DMS79 (cell line): ENCODE data around the gene CBS.
"Not testable (repeated sequence)": the region's sequence is repeated elsewhere in the genome, so short reads cannot be mapped to it uniquely, and the experiment has no call there.

Experiments used
- DNase-seq: peaks from one replicate; lab custom pipeline; 2025; lab: John Stamatoyannopoulos, UW

The CBS gene

DNA sequence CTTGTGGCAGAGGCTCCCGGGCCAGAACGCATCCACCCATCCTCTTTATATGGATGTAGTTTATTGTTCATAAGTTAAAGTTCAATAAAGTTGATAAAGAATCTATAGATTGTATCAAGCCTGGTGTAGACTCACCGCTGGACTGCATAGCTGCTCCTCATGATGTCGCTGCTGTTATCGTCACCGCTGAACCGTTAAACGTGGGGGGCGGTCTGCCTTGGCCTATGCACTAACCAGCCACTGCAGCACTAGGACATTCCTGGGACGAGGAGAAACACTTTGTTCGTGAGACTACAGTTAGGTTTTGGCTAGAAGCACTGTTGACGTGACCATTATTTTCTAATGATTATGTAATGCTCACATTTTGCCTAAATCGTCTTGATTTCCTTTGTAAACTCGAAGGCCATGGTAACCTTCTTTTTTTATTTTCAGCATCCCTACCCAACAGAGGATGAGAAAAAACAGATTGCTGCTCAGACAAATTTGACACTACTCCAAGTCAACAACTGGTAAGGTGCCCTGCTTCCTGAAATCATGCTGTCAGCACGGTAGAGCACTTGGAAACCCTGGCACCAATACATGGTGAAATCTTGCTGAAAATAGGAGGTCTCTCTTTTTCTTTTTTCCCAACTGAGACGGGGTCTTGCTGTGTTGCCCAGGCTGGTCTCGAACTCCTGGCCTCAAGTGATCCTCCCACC, 51.0 kb downstream of the CBS start:
- DNase-seq, result no peak

- no peak for DNase-seq
These were observed 52.5 kb downstream of the CBS start for GRCh38 chr21:43023175-43023574.

- no peak for DNase-seq
These were observed 53.7 kb downstream of the CBS start for GRCh38 chr21:43021756-43022600.

DNA sequence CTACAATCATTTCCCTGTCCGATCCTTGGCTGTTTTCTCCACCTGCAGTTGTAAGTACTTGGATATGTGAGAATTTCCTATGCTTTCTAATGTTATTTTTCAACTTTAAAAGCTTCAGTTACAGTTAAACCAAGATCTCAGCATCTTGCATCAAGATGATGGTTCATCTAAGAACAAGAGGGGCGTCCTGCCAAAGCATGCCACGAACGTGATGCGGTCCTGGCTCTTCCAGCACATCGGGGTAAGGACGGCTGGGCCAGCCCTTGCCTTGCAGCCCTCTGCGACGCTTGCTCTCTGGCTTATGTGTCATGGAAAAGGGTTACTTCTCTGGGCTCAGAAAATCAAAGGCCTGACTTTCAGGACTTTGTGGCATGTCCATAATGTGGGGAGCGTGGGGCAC, 54.4 kb downstream of the CBS start:
- no peak for DNase-seq

DNA sequence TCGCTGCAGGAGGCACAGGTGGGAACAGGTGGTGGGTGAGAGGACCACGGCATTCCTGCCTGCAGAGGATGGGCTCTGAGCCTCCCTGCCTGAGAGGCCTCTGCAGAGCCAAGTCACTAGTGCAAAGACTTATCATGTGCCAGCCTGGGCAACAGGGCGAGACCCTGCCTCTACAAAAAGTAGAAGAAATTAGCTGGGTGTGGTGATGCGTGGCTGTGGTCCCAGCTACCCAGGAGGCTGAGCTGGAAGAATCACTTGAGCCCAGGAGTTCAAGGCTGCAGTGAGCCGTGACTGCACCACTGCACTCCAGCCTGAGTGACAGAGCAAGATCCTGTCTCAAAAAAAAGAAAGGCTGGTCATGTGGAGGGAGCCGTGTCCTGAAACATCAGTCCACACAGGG, 54.9 kb downstream of the CBS start:
- no peak for DNase-seq

DNA sequence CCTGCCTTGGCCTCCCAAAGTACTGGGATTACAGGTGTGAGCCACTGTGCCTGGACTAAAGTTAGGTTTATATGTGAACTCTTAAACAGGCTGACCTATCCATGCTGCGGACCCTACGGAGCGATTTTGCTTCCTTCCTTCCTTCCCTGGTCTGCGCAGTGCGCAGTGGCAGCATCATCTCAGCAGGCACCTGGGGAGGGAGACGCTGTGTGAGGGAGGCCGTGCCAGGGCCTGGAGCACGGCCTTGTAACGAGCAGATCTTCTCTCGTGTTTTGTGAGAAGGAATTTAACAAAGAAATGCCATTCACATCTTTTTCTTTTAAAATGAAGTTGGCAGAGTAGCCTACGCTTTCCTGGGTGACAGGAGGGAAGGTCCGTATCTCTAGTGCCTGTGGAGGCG, 55.5 kb downstream of the CBS start:
- DNase-seq, result no peak

DNA sequence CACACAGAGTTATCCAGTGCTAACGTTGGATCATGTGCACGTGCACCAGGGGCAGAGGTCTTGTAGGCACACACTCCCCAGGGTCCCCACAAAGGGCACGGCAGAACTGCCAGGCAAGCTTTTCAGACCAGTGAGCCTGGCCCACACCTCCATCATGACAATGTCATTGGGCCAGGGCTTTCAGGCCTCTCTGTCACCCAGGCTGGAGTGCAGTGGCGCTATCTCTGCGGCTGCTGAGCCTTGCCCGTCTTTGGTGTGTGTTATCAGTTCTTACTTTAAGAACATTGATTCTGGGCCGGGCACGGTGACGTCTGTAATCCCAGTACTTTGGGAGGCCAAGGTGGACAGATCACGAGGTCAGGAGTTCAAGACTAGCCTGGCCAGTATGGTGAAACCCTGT, 57.1 kb downstream of the CBS start:
- DNase-seq, result no peak

- no peak for DNase-seq
These were observed 58.9 kb downstream of the CBS start for GRCh38 chr21:43016728-43017127.

DNA sequence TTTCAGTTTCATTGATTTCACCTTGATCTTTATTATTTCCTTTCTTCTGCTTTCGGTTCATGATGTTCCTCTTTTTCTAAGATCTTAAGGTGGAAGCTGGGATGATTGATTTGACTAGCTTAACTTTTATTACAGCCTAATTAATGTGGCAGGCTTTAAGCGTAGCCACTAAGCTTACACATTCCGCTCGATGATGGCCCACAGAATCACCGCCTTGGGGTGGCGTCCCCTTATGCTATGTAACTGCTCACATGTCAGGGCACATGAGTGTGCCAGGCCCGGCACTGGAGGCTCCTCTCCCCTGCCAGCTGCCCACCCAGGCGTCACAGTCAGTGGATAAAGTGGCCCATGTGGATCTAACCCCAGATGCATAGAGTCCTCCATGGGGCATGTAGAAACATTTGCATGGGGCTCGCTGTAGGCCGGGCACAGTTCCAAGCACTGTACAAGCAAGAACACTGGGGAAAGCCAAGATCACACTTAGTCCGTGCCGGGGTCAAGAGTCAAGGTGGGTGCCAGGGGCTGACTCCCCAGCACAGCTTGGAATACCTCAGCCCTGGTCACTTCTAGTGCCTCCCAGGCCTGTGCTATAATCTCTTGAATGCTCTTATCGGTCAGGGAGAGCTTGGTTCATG, 59.6 kb downstream of the CBS start:
- no peak for DNase-seq

- DNase-seq, result no peak
These were observed 63.0 kb downstream of the CBS start for GRCh38 chr21:43012596-43012995.

- no peak for DNase-seq
These were observed 68.8 kb downstream of the CBS start for GRCh38 chr21:43006874-43007208.

DNA sequence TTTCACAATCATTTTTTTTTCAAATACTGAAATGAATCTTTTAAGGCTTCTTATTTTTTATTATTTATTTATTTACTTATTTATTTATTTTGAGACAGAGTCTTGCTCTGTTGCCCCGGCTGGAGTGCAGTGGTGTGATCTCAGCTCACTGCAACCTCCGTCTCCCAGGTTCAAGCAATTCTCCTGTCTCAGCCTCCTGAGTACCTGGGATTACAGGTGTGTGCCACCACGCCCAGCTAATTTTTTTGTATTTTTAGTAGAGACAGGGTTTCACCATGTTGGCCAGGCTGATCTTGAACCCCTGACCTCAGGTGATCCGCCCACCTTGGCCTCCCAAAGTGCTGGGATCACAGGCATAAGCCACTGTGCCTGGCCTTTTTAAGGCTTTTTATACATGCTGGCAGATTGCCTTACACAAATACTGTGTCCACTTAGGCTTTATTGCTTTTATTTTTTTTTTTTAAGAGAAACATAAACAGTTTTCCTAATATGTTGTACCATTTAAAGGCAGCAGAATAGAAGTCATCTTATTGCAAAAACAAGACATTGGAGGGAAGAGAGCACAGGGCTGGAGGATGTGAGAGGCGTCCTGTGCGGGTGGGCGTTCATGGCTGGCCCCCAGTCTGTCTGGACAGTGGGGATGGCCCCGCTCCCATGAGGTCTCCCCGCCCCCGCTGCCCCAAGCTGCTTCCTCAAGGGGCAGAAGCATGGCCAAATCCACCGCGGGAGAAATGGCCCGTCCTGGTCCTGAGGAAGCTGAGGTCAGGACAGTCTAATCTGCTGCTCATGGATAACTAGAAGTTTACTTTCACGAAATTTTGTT, 69.4 kb downstream of the CBS start:
- DNase-seq, result not testable (repeated sequence)

DNA sequence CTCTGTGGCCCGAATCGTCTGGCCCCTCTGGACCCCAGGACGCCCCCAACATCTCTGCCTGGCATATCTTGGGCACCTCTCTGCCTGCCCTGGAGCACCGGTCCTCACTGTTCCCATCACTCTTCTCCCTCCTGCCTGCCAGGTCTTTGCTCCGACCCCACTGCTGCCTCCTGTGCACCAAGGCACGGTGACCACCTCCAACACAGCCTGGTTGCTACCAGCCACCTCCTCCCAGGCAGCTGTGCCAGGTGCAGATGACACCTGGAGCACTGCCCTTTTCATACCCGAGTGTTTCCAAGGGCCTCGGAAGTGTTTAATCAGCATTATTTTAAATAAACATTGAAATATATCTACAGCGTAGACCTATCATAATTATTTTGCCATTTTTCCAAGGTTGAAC, 70.0 kb downstream of the CBS start:
- DNase-seq, result no peak

GRCh38 chr21:43004926-43005325, 70.7 kb downstream of the CBS start:
- no peak for DNase-seq
